Measurements from ENCODE around the gene EXPH5.

- TF ChIP-seq CTCF (IDR thresholded peaks at IDR 0.05) (no peak), POLR2A (IDR thresholded peaks at IDR 0.05) (no peak), POLR2AphosphoS5 (IDR thresholded peaks at IDR 0.05) (no peak)
Observed at GRCh38 chr11:108500169-108500568, 93.4 kb downstream of the EXPH5 start.

Measured in transverse colon (tissue), 4 donors.